Bronchial epithelial cell (primary cell): Measurements from ENCODE around the gene IQSEC1. TPM values are rescaled to one million over a fixed set of nuclear protein-coding genes. Genes with fewer than 3 reads are reported as not detected.

Experiments
- DNase-seq: peaks from one replicate; pipeline ENCODE4 v3.0.0-alpha.2; 2010; ENCODE audit warnings: low read depth
- FAIRE-seq: peaks from 2 replicates; lab custom pipeline; 2011; peaks lifted over from hg19 to GRCh38; lab: Jason Lieb, UNC
- H3K27me3 ChIP-seq: 2 replicates; pipeline ENCODE4 v1.5.1; 2011; ENCODE audit warnings: low read length; ENCODE audit not compliant: control insufficient read depth, insufficient read depth
- H3K36me3 ChIP-seq: 2 replicates; pipeline ENCODE4 v1.5.1; 2011; ENCODE audit warnings: low read length; ENCODE audit not compliant: control insufficient read depth, insufficient read depth
- H3K4me3 ChIP-seq: 2 replicates; pipeline ENCODE4 v1.5.1; 2011; ENCODE audit warnings: mild to moderate bottlenecking, low read depth, low read length, control low read depth
- CTCF ChIP-seq: IDR thresholded peaks from 2 replicates; pipeline ENCODE4 v1.5.1; 2011; ENCODE audit warnings: mild to moderate bottlenecking, moderate library complexity, low read length, control low read depth, inconsistent platforms; ENCODE audit not compliant: insufficient read depth, severe bottlenecking
- total RNA-seq: library from RNA; depleted of rRNA; stranded (reverse); fragments of >200 nt; gene quantifications from 2 replicates; pipeline ENCODE4 v1.2.1, GENCODE V29; 2014

The IQSEC1 gene
- total RNA-seq, 1 donor from 2014 or later: 6.6 TPM

- FAIRE-seq (no peak), DNase-seq (no peak)
- Histone ChIP-seq H3K27me3 (no peaks in the 10 kb centered on the region), H3K4me3 (no peak overlapping the region), H3K36me3 (no peaks in the 10 kb centered on the region)
- no peak for TF ChIP-seq CTCF
These were observed 202.3 kb downstream of the IQSEC1 start for GRCh38 chr3:12870942-12871341.

GRCh38 chr3:12869035-12869621 lies 204.1 kb downstream of the IQSEC1 start:
- no peaks in the 10 kb centered on the region for H3K27me3 ChIP-seq
- FAIRE-seq: no peak
- no peaks in the 10 kb centered on the region for H3K36me3 ChIP-seq
- TF ChIP-seq CTCF: no peak
- DNase-seq: no peak
- H3K4me3 ChIP-seq: no peak overlapping the region

- Histone ChIP-seq H3K36me3 (no peaks in the 10 kb centered on the region), H3K4me3 (no peak overlapping the region), H3K27me3 (no peaks in the 10 kb centered on the region)
- FAIRE-seq (no peak), DNase-seq (peak; percentile 68)
- peak; percentile 92 for TF ChIP-seq CTCF
These were observed 204.9 kb downstream of the IQSEC1 start for GRCh38 chr3:12868039-12869034.

GRCh38 chr3:12866836-12867235 lies 206.4 kb downstream of the IQSEC1 start:
- TF ChIP-seq CTCF: no peak
- Histone ChIP-seq H3K36me3 (no peaks in the 10 kb centered on the region), H3K27me3 (no peaks in the 10 kb centered on the region), H3K4me3 (no peak overlapping the region)
- FAIRE-seq (no peak), DNase-seq (no peak)

GRCh38 chr3:12865271-12865670 lies 208.0 kb downstream of the IQSEC1 start:
- FAIRE-seq (no peak), DNase-seq (no peak)
- Histone ChIP-seq H3K27me3 (no peaks in the 10 kb centered on the region), H3K36me3 (no peaks in the 10 kb centered on the region), H3K4me3 (no peak overlapping the region)
- no peak for TF ChIP-seq CTCF
